ENCODE data around the gene ATP6V1F.

GRCh38 chr7:128818694-128819093, 44.0 kb upstream of the ATP6V1F start:
- TF ChIP-seq EZH2phosphoT487 (IDR thresholded peaks at IDR 0.05) (no peak), CTCF (IDR thresholded peaks at IDR 0.05) (no peak)
